WERI-Rb-1 (cell line): Measurements from ENCODE around the gene BCL6.
A peak's percentile ranks its signal among the peaks of the same experiment; 100 is the strongest.
"Not testable (repeated sequence)": the region's sequence is repeated elsewhere in the genome, so short reads cannot be mapped to it uniquely, and the experiment has no call there.

Experiments
- DNase-seq: peaks from one replicate; pipeline ENCODE4 v3.0.0-alpha.2; 2020
- H3K27ac ChIP-seq: fragments of 250-450 bp; sonication (Bioruptor Pico); 2 replicates; pipeline ENCODE4 v1.5.1; 2020; ENCODE audit warnings: mild to moderate bottlenecking, moderate library complexity
- H3K27me3 ChIP-seq: fragments of 250-450 bp; sonication (Bioruptor Pico); 2 replicates; pipeline ENCODE4 v1.5.1; 2021; ENCODE audit warnings: mild to moderate bottlenecking, low read depth, moderate library complexity; ENCODE audit not compliant: insufficient read depth, severe bottlenecking
- H3K36me3 ChIP-seq: fragments of 250-450 bp; sonication (Bioruptor Pico); 2 replicates; pipeline ENCODE4 v1.5.1; 2020; ENCODE audit warnings: mild to moderate bottlenecking, moderate library complexity
- H3K4me3 ChIP-seq: 2 replicates; pipeline ENCODE4 v1.5.1; 2011; ENCODE audit warnings: low read depth, mild to moderate bottlenecking, control low read depth, low read length
- H3K9me3 ChIP-seq: fragments of 250-450 bp; sonication (Bioruptor Pico); 2 replicates; pipeline ENCODE4 v1.5.1; 2021; ENCODE audit warnings: mild to moderate bottlenecking, moderate library complexity; ENCODE audit not compliant: severe bottlenecking
- CTCF ChIP-seq: IDR thresholded peaks from 2 replicates; pipeline ENCODE4 v1.5.1; 2011; ENCODE audit warnings: low read depth, mild to moderate bottlenecking, control low read depth, inconsistent platforms, low read length

The BCL6 gene

DNA sequence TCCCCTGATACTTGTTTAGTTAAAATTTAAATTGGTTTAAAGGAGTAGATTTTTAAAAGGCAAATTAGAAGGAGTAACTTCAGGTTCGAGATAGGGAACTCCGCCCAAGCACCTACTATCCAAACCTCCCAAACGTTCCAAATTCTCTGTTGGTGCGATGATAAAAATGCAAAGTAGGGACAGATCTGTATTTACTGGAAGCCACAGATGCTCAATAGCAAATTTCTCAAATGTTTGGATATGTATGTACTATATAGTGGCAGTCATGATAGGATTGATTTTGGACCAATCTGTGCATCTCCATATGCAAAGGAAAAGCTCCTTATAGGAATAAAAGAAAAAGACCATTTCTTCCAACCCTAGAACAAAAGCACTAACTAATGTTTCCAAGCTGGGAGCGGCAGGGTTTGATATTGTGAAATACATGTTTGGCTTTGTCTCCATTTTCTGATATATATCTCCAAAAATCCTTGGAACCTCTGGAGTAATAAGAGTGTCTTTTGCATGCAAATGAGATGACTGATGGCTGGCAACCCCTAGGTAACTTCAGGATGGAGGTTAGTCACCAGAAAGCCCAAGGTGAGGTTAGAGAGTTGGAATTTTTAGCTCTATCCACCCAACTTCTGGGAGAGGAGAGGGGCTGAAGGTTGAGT lies 58.5 kb downstream of the BCL6 start:
- Histone ChIP-seq H3K4me3 (no peak overlapping the region), H3K9me3 (peaks cover 5% of the 10 kb centered on the region), H3K36me3 (no peaks in the 10 kb centered on the region), H3K27me3 (peaks cover 25% of the 10 kb centered on the region), H3K27ac (no peak overlapping the region)
- no peak for DNase-seq
- TF ChIP-seq CTCF = no peak

DNA sequence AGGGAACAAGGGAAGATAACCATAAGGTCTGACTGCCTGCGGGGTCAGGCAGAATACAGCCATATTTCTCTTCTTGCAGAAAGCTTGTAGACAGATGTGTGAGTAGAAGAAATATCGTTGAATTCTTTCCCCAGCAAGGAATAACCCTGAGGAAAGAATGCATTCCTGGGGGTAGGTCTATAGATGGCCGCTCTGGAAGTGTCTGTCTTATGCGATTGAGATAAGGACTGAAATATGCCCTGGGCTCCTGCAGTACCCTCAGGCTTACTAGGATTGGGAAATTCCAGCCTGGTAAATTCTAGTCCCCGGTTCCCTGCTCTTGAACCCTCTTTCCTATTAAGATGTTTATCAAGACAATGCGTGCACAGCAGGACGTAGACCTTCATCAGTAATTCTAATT lies 59.3 kb downstream of the BCL6 start:
- no peak for DNase-seq
- peaks cover 5% of the 10 kb centered on the region for H3K9me3 ChIP-seq
- no peak overlapping the region for H3K4me3 ChIP-seq
- peaks cover 19% of the 10 kb centered on the region for H3K27me3 ChIP-seq
- no peaks in the 10 kb centered on the region for H3K36me3 ChIP-seq
- no peak overlapping the region for H3K27ac ChIP-seq
- no peak for TF ChIP-seq CTCF

DNA sequence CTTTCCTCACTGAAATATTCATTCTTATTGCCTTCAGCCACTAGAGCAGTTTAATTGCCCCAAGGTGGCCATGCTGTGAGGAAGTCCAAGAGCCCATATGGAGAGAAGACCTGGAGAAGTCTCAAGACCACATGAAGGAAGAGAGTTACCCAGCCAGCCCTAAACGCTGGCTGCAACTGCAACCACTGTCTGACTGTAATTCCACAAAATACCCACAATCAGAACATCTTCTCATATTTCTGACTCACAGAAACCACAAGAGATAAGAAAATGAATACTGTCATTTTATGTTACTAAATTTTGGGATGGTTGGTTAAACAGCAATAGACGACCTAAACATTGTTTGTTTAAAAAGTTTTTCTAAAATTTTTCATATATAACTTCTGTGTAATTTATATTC lies 60.4 kb downstream of the BCL6 start:
- H3K4me3 ChIP-seq = no peak overlapping the region
- no peak overlapping the region for H3K27ac ChIP-seq
- no peak for TF ChIP-seq CTCF
- peaks cover 12% of the 10 kb centered on the region for H3K27me3 ChIP-seq
- H3K9me3 ChIP-seq = peaks cover 5% of the 10 kb centered on the region
- H3K36me3 ChIP-seq = no peaks in the 10 kb centered on the region
- DNase-seq = no peak

DNA sequence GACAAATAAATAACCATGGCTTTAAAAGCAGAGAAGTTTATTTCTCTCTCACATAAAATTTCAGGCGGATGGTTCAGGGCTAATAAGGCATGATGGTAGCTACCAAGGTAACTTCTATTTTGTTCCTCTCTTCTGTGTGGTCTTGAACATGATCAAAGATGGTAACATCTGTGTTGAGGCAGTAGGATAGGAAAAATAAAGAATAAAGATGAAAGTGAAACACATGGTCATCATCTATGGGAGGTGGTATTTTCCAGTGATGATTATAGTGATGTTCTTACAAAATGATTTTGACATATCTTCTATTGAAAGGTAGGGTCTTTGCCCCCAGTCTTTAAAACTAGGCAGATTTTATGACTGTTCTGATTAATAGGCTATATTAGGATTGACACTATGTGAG lies 60.8 kb downstream of the BCL6 start:
- H3K36me3 ChIP-seq = no peaks in the 10 kb centered on the region
- H3K9me3 ChIP-seq = peaks cover 5% of the 10 kb centered on the region
- no peak overlapping the region for H3K27ac ChIP-seq
- TF ChIP-seq CTCF = no peak
- peaks cover 8% of the 10 kb centered on the region for H3K27me3 ChIP-seq
- no peak overlapping the region for H3K4me3 ChIP-seq
- no peak for DNase-seq

DNA sequence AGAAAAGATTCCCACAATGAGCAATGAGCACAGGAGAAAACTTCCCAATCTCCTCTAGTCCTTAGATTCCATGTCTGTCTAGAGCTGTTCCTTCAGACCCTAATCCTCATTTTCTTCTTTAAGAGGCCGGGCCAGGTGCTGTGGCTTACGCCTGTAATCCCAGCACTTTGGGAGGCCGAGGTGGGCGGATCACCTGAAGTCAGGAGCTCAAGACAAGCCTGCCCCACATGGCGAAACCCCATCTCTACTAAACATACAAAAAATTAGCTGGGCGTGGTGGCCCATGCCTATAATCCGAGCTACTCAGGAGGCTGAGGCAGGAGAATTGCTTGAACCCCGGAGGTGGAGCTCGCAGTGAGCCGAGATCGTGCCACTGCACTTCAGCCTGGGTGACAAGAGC lies 63.5 kb downstream of the BCL6 start:
- not testable (repeated sequence) for H3K36me3 ChIP-seq, H3K4me3 ChIP-seq, H3K9me3 ChIP-seq, H3K27ac ChIP-seq, H3K27me3 ChIP-seq
- peak; percentile 58 for DNase-seq

DNA sequence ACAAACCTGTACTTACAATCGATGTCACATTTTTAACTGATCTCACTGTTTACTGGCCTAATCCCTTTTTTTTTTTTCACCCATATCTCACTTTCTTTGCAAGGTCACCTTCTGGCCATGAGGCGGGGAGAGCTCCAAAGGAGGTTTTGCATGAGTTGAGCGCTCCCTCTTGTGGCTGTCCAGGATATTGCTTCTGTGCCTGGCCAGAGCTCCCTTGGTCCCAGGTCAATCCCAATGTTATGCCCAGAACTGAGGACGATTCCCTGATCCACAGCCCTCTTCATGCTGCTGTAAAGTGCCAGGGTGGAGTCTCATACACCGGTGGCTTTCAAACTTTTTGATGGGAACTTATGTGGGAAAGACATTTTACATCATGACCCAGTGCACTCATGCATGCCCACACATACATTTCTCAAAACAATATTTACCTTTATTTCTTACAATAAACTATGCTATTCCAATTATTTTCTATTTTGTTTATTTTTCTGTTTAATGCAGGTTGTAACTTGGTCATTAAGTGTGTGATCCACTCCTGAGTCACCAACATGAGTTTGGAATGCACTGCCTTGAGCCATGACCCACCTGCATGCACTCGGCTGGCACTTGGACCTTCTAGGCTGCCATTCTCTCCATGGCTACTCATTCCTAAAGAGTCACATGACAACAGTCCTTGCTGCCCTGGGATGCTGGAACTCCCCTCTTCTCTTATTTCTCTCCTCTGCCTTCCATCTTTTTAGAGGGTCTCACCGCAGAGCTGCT lies 65.5 kb downstream of the BCL6 start:
- Histone ChIP-seq H3K27me3 (peaks cover 15% of the 10 kb centered on the region), H3K27ac (no peak overlapping the region), H3K9me3 (no peaks in the 10 kb centered on the region), H3K4me3 (no peak overlapping the region), H3K36me3 (no peaks in the 10 kb centered on the region)
- peak; percentile 80 for DNase-seq
- peak; percentile 89 for TF ChIP-seq CTCF
